ENCODE results near the gene IQGAP2. TPM values are rescaled to one million over a fixed set of nuclear protein-coding genes. Genes with fewer than 3 reads are reported as not detected.

The IQGAP2 gene
- total RNA-seq, 1 donor from 2014 or later = 14.2 TPM

DNA sequence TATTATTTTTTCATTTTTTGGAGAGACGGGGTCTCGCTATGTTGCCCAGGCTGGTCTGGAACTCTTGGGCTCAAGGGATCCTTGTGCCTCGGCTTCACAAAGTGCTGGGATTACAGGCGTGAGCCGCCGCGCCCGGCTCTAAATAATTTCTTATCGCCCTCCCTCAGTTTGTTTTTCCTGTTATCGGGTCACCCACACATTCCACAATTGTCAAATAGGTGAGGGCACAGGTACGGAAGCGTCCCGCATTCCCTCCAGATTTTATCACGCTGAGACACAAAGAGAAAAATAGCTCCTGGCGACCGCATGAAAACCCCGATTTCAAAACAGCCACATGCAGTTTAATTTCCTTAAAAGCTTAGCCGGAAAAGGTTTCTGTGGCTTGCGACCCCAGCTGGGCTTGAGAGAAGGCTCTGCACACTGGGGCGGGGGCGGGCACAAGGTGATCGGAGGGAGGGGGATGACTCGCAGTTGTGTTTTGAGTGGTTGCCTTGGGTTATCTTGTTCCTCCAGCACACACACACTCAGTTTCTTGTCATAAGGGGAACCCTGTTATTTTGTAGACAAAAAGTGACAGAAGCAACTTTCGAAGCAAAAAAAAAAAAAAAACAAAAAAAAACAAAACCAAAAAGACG is 717 bp upstream of the IQGAP2 start:
- H3K36me3 Mint-ChIP-seq (ENCODE audit: low read depth) = no peaks in the 10 kb centered on the region
- H3K27ac Mint-ChIP-seq (ENCODE audit: unreplicated experiment) = peak overlapping the region; percentile 97
- H3K27me3 Mint-ChIP-seq (ENCODE audit: low read depth) = peaks cover 28% of the 10 kb centered on the region
- H3K4me1 Mint-ChIP-seq = no peaks in the 10 kb centered on the region
- H3K9me3 Mint-ChIP-seq = no peaks in the 10 kb centered on the region
- TF ChIP-seq, protein P1, sequence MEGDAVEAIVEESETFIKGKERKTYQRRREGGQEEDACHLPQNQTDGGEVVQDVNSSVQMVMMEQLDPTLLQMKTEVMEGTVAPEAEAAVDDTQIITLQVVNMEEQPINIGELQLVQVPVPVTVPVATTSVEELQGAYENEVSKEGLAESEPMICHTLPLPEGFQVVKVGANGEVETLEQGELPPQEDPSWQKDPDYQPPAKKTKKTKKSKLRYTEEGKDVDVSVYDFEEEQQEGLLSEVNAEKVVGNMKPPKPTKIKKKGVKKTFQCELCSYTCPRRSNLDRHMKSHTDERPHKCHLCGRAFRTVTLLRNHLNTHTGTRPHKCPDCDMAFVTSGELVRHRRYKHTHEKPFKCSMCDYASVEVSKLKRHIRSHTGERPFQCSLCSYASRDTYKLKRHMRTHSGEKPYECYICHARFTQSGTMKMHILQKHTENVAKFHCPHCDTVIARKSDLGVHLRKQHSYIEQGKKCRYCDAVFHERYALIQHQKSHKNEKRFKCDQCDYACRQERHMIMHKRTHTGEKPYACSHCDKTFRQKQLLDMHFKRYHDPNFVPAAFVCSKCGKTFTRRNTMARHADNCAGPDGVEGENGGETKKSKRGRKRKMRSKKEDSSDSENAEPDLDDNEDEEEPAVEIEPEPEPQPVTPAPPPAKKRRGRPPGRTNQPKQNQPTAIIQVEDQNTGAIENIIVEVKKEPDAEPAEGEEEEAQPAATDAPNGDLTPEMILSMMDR (conservative IDR thresholded peaks at IDR 0.05) = no peak
- peak; percentile 19 for DNase-seq (ENCODE audit: low read depth, low spot score)
- peak overlapping the region; percentile 90 for H3K4me3 Mint-ChIP-seq

DNA sequence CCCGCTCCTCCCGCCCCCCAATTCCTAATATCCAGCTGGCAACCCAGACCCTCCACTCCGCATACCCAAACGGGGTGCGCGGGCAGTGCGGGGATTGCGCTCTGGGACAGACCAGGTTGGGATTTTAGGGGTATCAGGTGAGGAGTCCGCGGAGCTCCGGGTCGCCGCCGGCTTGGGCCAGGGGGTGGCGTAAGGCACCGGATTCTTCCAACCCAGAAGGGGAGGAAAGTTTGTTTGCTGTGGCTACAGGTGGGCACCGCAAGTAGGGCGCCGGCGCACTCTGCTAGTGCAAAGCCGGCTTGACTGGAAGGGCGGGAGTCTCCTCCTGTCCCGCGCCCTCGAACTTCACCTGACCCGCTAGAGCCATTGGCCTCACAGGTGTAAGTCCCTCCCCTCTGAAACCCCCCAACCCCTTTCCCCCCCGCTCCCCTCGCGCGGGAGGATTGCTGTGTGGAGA is 709 bp downstream of the IQGAP2 start:
- H3K27me3 Mint-ChIP-seq (ENCODE audit: low read depth) = peaks cover 28% of the 10 kb centered on the region
- DNase-seq (ENCODE audit: low read depth, low spot score) = peak; percentile 37
- no peak overlapping the region for H3K27ac Mint-ChIP-seq (ENCODE audit: unreplicated experiment)
- no peaks in the 10 kb centered on the region for H3K36me3 Mint-ChIP-seq (ENCODE audit: low read depth)
- TF ChIP-seq, protein P1 (conservative IDR thresholded peaks at IDR 0.05) = peak; percentile 50
- no peaks in the 10 kb centered on the region for H3K9me3 Mint-ChIP-seq
- H3K4me1 Mint-ChIP-seq = no peaks in the 10 kb centered on the region
- H3K4me3 Mint-ChIP-seq = peak overlapping the region; percentile 90

DNA sequence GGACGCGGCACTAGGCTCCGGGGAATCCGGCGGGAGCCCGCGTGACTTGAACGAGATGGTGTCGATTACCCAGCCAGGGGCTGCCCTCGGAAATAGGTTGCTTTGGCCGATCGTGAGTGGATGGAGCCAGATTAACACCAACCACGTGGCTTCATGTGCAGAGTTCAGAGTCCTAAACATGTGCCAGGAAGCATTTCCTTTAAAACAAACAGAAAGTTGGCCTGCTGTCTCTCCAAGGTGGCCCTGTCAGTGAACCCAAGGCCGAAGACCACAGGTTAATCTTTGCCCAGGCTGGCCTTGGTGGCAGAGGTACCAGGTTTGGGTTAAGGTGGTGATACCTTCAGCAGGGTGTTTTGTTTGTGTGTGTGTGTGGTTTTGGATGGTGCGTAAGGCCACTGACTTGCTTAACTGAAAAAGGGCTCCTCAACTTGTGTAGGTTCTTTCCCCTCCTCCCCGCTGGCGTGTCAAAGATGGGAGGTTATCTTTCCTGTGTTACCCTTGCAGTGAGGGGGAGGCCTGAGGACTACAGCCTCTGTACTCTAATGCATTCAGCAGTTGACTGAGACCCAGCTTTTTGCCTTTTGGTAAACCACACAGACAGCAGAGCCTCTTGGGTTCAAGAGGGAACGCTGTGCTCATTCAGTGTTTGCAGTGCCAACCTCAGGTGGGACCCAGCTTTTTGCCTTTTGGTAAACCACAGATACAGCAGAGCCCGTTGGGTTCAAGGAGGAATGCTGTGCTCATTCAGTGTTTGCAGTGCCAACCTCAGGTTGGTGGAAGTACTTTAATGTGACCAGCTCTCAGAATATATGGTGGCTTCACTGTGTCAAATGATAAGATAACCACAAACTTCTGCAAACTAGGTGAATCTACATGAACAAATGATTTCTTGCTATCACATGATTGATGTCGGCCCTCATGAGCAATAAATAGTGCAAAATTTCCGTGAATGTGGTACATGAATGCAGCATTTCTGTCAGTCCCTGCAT is 1.4 kb downstream of the IQGAP2 start:
- Mint-ChIP-seq H3K27me3 (ENCODE audit: low read depth) (peaks cover 28% of the 10 kb centered on the region), H3K27ac (ENCODE audit: unreplicated experiment) (no peak overlapping the region)
- TF ChIP-seq, protein P1 (conservative IDR thresholded peaks at IDR 0.05) = no peak

DNA sequence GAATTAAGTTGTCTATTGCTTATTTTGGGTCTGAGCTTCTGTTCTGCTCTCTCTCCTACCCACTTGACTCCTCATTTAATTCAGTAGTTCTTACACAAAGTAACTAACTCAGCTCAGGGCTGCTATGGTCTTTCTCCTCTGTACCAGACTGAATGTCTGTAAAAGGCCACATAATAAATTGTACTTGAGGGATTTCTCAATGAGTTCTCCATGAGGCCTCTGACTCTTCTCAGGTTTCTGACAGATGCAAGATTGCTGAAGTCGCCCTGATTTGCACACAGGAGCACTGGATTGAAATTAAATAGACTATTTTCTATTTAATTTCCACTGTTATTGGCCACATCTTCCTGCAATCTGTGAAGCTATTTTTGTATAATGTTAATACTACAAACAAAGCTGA is 2.9 kb downstream of the IQGAP2 start:
- Mint-ChIP-seq H3K27me3 (ENCODE audit: low read depth) (peaks cover 27% of the 10 kb centered on the region), H3K9me3 (no peaks in the 10 kb centered on the region), H3K36me3 (ENCODE audit: low read depth) (no peaks in the 10 kb centered on the region), H3K4me3 (peak overlapping the region; percentile 90), H3K4me1 (no peaks in the 10 kb centered on the region), H3K27ac (ENCODE audit: unreplicated experiment) (no peak overlapping the region)
- TF ChIP-seq, protein P1 (conservative IDR thresholded peaks at IDR 0.05) = no peak
- no peak for DNase-seq (ENCODE audit: low read depth, low spot score)

More for the DNA sequence above, 1.4 kb downstream of the IQGAP2 start:
- no peak for DNase-seq (ENCODE audit: low read depth, low spot score)
- Mint-ChIP-seq H3K9me3 (no peaks in the 10 kb centered on the region), H3K4me1 (no peaks in the 10 kb centered on the region), H3K4me3 (peak overlapping the region; percentile 90), H3K36me3 (ENCODE audit: low read depth) (no peaks in the 10 kb centered on the region)

DNA sequence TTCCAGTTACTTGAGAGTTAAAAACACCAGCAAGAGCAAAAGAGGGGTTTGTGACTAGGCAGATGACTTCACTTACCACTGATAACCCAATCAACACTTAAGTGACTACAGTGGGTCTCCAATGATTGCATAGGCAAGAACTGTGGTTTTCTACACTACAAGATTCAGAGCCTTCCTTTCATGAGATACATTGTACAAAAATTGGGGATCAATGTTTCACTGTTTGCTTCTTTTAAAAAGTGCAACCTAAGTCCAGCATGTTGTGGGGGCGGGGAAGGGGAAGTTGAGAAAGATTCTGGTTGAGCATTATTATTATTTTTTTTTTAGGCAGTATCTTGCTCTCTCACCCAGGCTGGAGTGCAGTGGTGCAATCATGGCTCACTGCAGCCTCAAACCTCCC is 3.6 kb downstream of the IQGAP2 start:
- peaks cover 21% of the 10 kb centered on the region for H3K27me3 Mint-ChIP-seq (ENCODE audit: low read depth)
- no peaks in the 10 kb centered on the region for H3K4me1 Mint-ChIP-seq
- H3K9me3 Mint-ChIP-seq = no peaks in the 10 kb centered on the region
- H3K4me3 Mint-ChIP-seq = no peak overlapping the region
- no peak overlapping the region for H3K27ac Mint-ChIP-seq (ENCODE audit: unreplicated experiment)
- no peaks in the 10 kb centered on the region for H3K36me3 Mint-ChIP-seq (ENCODE audit: low read depth)
- TF ChIP-seq, protein P1 (conservative IDR thresholded peaks at IDR 0.05) = no peak
- no peak for DNase-seq (ENCODE audit: low read depth, low spot score)

Measured in neural crest cell (in vitro differentiated cells).